GM12892 (cell line): ENCODE data around the gene MINDY3.

Experiments
- POLR2A ChIP-seq: IDR thresholded peaks from 2 replicates; pipeline ENCODE4 v1.6.1; 2011; ENCODE audit warnings: low read depth, low read length, control low read depth
- POLR2AphosphoS5 ChIP-seq: IDR thresholded peaks from 2 replicates; pipeline ENCODE4 v1.6.1; 2011; ENCODE audit warnings: low read depth, low read length, control low read depth

DNA sequence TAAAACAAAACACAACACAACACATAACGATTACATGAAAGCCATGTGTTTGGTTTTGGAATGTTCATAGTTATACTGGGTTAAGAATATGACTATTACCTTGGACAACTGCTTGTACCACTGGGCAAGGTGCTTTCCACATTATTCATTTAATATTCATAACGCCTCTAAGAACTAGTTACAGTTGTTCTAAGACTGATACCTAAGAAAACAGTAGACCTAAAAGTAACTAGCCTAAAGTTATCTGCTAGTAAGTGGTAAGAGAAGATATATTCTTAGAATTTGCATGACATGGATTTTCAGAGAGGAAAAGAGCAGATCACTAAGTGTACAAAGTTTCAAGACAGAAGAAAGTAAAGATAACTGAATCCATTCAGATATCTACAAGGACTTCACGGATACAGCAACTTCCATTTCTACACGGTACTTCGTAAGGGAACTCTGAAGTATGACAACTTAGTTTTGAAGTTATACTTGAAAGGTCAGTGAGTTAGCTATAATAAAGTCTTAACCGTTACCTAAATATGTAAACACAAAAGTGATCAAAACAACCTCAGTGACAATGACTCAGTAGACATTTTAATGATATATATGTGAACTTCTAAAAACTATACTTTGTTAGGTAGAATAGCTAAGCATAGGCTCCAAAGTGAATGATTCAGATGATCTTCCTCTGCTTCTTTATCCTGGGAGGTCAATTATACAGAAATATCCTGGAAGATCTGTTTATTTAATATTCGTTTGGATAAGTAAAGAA, 65.1 kb downstream of the MINDY3 start:
- TF ChIP-seq POLR2AphosphoS5 (no peak), POLR2A (no peak)
